Kidney (tissue), 14 donors: ENCODE data around the gene PCDH1. TPM values are rescaled to one million over a fixed set of nuclear protein-coding genes. Genes with fewer than 3 reads are reported as not detected.

Source experiments
- DNase-seq, 5 donors: peaks; one replicate each; pipeline ENCODE4 v3.0.0-alpha.2; 2013 to 2020
- FAIRE-seq: peaks from 2 replicates; lab custom pipeline; 2012; peaks lifted over from hg19 to GRCh38; lab: Jason Lieb, UNC
- H3K27ac ChIP-seq, 2 donors: one replicate each; pipeline ENCODE4 v1.7.0; 2013; ENCODE audit warnings: low read depth in 2 of 2, low read length in 2 of 2, inconsistent platforms in 1 of 2
- H3K27me3 ChIP-seq: one replicate; pipeline ENCODE4 v1.7.1; 2013; ENCODE audit warnings: low read length, inconsistent platforms; ENCODE audit not compliant: control insufficient read depth, insufficient read depth
- H3K36me3 ChIP-seq, 3 donors: one replicate each; pipeline versions ENCODE4 v1.7.0 to v1.7.1; 2013; ENCODE audit warnings: low read length in 3 of 3, control low read depth in 1 of 3, inconsistent platforms in 1 of 3; ENCODE audit not compliant: insufficient read depth in 3 of 3, control insufficient read depth in 2 of 3
- H3K4me1 ChIP-seq, 3 donors: one replicate each; pipeline versions ENCODE4 v1.7.0 to v1.7.1; 2013; ENCODE audit warnings: low read length in 3 of 3, inconsistent platforms in 1 of 3, low read depth in 1 of 3; ENCODE audit not compliant: control insufficient read depth in 2 of 3, insufficient read depth in 2 of 3
- H3K4me3 ChIP-seq, 3 donors: one replicate each; pipeline versions ENCODE4 v1.7.0 to v1.8.1; 2013; ENCODE audit warnings: low read length in 3 of 3, control low read depth in 1 of 3, inconsistent platforms in 1 of 3
- H3K9ac ChIP-seq, 3 donors: one replicate each; pipeline versions ENCODE4 v1.7.0 to v1.7.1; 2013; ENCODE audit warnings: low read length in 3 of 3, control low read depth in 1 of 3, inconsistent platforms in 1 of 3
- H3K9me3 ChIP-seq, 3 donors: one replicate each; pipeline versions ENCODE4 v1.7.0 to v1.7.1; 2013; ENCODE audit warnings: low read length in 3 of 3, control low read depth in 1 of 3, inconsistent platforms in 1 of 3; ENCODE audit not compliant: control insufficient read depth in 2 of 3, insufficient read depth in 1 of 3
- intact Hi-C: fragments of 100-400 bp; cut with DNase I; formaldehyde crosslinking; loops from one replicate; pipeline ENCODE4 v1.11.1; 2022
- polyA plus RNA-seq: library from polyadenylated mRNA; stranded (reverse); fragments of 350-450 nt; fragmentation: Illumina TruSeq; extraction: RNeasy Lipid Tissue Mini Kit (QIAGEN cat#74804); gene quantifications from one replicate; pipeline ENCODE4 v1.2.3, GENCODE V29; 2014; ENCODE audit warnings: low read depth, low replicate concordance; ENCODE audit not compliant: insufficient read depth
- total RNA-seq: library from RNA; stranded (reverse); fragmentation: NEBNext Ultra II Directional; extraction: Animal tissue kit (Norgen Biotek cat#: 25700); gene quantifications from one replicate; pipeline ENCODE4 v1.2.1, GENCODE V29; 2021
- TF ChIP-seq, protein P1 (sequence below): IDR thresholded peaks from 3 replicates; pipeline ENCODE4 v1.5.1; 2012; ENCODE audit warnings: mild to moderate bottlenecking, moderate library complexity, borderline replicate concordance; ENCODE audit not compliant: insufficient read depth; ENCODE audit errors: extremely low read depth
- donor health status: control.
- donor health status: control.
- donor health status: control.
- donor health status: control.
- donor health status: control.
- donor health status: DM: yes; HTN: yes; CAD: no.
- donor health status: Normal renal cell carcinoma (clear cell type).

PCDH1 gene
- total and polyA plus RNA-seq, 2 donors from 2014 or later, result 37.3 to 147 TPM

DNA sequence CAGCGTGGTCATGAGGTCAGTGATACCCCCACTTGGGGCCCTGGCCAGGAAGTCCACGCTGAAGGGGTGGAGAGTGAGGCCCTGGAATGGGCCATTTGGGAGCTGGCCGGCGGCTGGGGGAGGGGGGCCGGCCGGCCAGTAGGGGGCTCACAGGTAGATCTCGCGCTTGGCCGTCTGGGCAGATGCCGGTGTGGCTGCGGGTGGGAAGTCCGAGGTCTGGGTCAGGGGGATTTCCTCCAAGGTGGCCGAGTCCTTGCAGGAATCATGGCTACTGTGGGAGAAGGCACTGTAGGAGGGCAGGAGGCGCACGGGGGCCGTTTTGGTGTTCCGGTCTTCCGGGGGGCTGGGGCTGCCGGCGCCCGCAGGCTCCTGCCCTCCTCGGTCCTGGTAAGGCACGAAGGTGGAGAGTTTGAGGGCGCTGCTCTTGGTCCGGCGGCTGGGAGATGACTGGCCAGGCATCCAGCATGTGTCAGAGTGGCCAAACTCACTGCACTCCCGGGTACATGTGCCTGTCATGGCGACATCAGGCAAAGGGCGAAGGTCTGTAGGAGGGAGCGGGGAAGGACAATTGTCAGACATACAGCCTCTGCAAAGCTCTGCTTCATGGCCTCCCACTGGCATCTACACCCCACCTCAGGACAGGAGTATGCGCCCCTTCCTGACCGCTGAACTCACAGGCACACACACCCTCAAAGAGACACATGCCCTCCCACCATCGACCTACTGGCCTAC lies 24.1 kb downstream of the PCDH1 start:
- Histone ChIP-seq H3K9me3 (no peaks in the 10 kb centered on the region), H3K4me3 (no peak overlapping the region), H3K27me3 (no peaks in the 10 kb centered on the region), H3K4me1 (peaks cover 0 to 16% (median 13%) of the 10 kb centered on the region in 3 donors), H3K36me3 (peaks cover 0 to 8% (median 2%) of the 10 kb centered on the region in 3 donors), H3K27ac (no peak overlapping the region), H3K9ac (no peak overlapping the region)
- FAIRE-seq (no peak), DNase-seq (peak in 1 of 5 donors; percentile 57)
- TF ChIP-seq, protein P1, sequence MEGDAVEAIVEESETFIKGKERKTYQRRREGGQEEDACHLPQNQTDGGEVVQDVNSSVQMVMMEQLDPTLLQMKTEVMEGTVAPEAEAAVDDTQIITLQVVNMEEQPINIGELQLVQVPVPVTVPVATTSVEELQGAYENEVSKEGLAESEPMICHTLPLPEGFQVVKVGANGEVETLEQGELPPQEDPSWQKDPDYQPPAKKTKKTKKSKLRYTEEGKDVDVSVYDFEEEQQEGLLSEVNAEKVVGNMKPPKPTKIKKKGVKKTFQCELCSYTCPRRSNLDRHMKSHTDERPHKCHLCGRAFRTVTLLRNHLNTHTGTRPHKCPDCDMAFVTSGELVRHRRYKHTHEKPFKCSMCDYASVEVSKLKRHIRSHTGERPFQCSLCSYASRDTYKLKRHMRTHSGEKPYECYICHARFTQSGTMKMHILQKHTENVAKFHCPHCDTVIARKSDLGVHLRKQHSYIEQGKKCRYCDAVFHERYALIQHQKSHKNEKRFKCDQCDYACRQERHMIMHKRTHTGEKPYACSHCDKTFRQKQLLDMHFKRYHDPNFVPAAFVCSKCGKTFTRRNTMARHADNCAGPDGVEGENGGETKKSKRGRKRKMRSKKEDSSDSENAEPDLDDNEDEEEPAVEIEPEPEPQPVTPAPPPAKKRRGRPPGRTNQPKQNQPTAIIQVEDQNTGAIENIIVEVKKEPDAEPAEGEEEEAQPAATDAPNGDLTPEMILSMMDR, result no peak
- intact Hi-C loops, result no loop called here

DNA sequence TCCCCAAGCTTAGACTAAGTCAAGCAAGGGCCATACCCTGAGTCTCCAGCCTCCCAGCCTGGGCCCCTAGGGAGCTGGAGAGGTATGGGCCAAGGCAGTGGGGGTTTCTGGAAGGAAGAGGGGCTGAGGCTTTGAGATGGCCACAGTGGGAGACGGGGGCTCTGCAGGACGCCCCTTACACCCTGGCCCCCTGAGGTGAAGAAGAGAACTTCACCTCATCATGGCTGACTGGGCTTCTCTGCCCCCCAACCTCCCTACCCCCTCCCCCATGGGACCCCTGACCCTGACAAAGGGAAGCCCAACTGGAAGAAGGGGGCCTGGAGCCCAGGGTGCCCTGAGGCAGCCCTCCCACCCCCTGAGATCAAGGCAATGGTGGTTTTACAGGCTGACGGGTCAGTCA lies 25.8 kb downstream of the PCDH1 start:
- DNase-seq (no peak), FAIRE-seq (no peak)
- intact Hi-C loops, result no loop called here
- no peaks in the 10 kb centered on the region for H3K27me3 ChIP-seq
- H3K27ac ChIP-seq, result no peak overlapping the region
- peaks cover 0 to 8% (median 2%) of the 10 kb centered on the region in 3 donors for H3K36me3 ChIP-seq
- TF ChIP-seq, protein P1, result no peak
- peaks cover 0 to 21% (median 18%) of the 10 kb centered on the region in 3 donors for H3K4me1 ChIP-seq
- no peaks in the 10 kb centered on the region for H3K9me3 ChIP-seq
- H3K9ac ChIP-seq, result no peak overlapping the region
- H3K4me3 ChIP-seq, result no peak overlapping the region

DNA sequence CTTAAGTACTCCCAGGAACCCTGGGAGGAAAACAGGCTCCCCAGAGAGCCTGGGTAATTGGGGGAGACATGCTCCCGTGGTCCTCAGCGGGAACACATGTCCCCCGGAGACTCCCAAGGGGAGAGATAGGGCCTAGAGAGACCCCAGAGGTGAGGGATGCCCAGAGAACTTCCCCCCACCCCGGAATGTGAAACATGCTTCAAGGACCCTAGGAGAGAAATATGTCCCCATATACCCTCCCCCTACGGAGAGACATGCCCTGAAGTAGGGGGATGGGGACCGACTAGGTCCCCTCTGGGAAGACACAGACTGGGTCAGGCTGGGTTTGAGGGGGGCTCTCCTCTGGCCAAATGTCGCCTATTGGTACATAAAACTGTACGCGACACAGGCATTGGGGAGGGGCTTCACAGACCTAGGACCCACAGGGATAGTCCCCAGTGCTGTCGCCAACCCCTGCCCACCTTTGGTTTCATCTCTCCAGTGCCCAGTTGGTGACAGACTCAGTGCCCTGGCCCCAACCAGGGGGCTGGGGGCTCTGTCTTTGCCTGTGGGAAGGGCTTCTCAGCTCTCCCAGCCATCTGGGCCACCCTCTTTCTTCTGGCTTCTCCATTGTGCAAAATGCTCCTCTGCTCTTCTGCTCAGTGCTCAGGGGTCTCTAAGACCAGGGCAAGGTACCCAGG lies 26.9 kb downstream of the PCDH1 start:
- Histone ChIP-seq H3K4me1 (peaks cover 0 to 21% (median 18%) of the 10 kb centered on the region in 3 donors), H3K9me3 (no peaks in the 10 kb centered on the region), H3K4me3 (no peak overlapping the region), H3K27ac (peak overlapping the region; percentile 57 to 61), H3K36me3 (no peaks in the 10 kb centered on the region), H3K27me3 (no peaks in the 10 kb centered on the region), H3K9ac (peak overlapping the region in 2 of 3 donors; percentile 11 to 34)
- DNase-seq (no peak), FAIRE-seq (no peak)
- intact Hi-C loops, result no loop called here
- TF ChIP-seq, protein P1, result no peak
